Spleen (tissue), 7 donors: Measurements from ENCODE around the gene RAMP2.

ENCODE experiments used
- POLR2A ChIP-seq, 3 donors: fragments of 450-650 bp; IDR thresholded peaks; one replicate each; pipeline ENCODE4 v1.5.1; 2017; ENCODE audit warnings: antibody characterized with exemption in 3 of 3, mild to moderate bottlenecking in 1 of 3
- POLR2AphosphoS5 ChIP-seq, 3 donors: sonication (generic); formaldehyde crosslinking; IDR thresholded peaks; one replicate each; pipeline ENCODE4 v1.5.1; 2017; ENCODE audit warnings: antibody characterized with exemption in 3 of 3
- TF ChIP-seq, protein P1 (sequence below), 11 experiments: fragments of 200-600 bp in 7 of 11; fragments of 450-650 bp in 4 of 11; sonication (generic) in 4 of 11; IDR thresholded peaks in 8 of 11; conservative IDR thresholded peaks in 3 of 11; 1 replicate in 7 of 11; 2 replicates in 4 of 11; pipeline versions ENCODE4 v1.4.0 to v1.8.0; 2016 to 2021; ENCODE audit warnings: antibody characterized with exemption in 11 of 11, inconsistent platforms in 4 of 11, mild to moderate bottlenecking in 1 of 11
- donor health status: DM: no; HTN: no; CAD: no; lungs with moderate emphysema.
- donor health status: DM: no; HTN: no; CAD: no.
- donor health status: DM: no; HTN: no; CAD: no.

DNA sequence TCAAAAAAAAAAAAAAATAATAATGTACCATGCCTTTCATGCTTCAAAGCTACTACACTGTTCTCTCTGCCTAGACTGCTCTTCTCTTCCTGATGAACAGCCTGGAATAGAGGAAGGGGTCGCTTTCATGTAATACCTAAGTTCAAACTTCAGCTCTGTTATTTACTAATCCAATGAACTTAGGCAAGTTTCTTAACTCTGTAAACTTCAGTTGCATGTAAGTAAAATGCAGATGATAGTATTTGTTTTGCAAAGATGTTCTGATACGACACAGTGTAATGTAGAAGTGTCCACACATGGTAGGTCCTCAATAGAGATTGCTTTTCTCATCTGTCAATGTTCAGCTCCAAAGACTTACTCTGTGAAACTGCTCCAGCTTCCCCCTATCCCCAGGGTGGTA is 30.9 kb downstream of the RAMP2 start:
- TF ChIP-seq, protein P1, sequence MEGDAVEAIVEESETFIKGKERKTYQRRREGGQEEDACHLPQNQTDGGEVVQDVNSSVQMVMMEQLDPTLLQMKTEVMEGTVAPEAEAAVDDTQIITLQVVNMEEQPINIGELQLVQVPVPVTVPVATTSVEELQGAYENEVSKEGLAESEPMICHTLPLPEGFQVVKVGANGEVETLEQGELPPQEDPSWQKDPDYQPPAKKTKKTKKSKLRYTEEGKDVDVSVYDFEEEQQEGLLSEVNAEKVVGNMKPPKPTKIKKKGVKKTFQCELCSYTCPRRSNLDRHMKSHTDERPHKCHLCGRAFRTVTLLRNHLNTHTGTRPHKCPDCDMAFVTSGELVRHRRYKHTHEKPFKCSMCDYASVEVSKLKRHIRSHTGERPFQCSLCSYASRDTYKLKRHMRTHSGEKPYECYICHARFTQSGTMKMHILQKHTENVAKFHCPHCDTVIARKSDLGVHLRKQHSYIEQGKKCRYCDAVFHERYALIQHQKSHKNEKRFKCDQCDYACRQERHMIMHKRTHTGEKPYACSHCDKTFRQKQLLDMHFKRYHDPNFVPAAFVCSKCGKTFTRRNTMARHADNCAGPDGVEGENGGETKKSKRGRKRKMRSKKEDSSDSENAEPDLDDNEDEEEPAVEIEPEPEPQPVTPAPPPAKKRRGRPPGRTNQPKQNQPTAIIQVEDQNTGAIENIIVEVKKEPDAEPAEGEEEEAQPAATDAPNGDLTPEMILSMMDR (IDR thresholded peaks at IDR 0.05 in 8 of 11, conservative IDR thresholded peaks at IDR 0.05 in 3 of 11) = no peak
- no peak for TF ChIP-seq POLR2A (IDR thresholded peaks at IDR 0.05)
- no peak for TF ChIP-seq POLR2AphosphoS5 (IDR thresholded peaks at IDR 0.05)
